ENCODE results near the gene IL18. TPM values are rescaled to one million over a fixed set of nuclear protein-coding genes. Genes with fewer than 3 reads are reported as not detected.

The IL18 gene
- polyA plus RNA-seq, 1 donor (not counting 4 experiments of a cell fraction or from before 2014, with no cell fraction given), result 205 TPM

GRCh38 chr11:112143597-112143996, 20.3 kb downstream of the IL18 start:
- H3K79me2 ChIP-seq (ENCODE audit: control insufficient read depth, insufficient read depth, low read length), result no peaks in the 10 kb centered on the region
- H3K4me2 ChIP-seq (ENCODE audit: control insufficient read depth, extremely low read depth, insufficient read depth, low read depth, low read length), result no peak overlapping the region
- dilution Hi-C loops (cut with MboI; ENCODE audit: extremely low pct_ligation_motif_present, low sequenced_read_pairs), result no loop called here
- no peaks in the 10 kb centered on the region for H3K27me3 ChIP-seq (ENCODE audit: control insufficient read depth, extremely low read depth, insufficient read depth, low read length)
- H3K9me1 ChIP-seq (ENCODE audit: control insufficient read depth, extremely low read depth, insufficient read depth, low read length), result no peaks in the 10 kb centered on the region
- H3K4me1 ChIP-seq (ENCODE audit: control insufficient read depth, extremely low read depth, insufficient read depth, low read length), result no peaks in the 10 kb centered on the region
- DNase-seq (ENCODE audit: low read depth, low spot score) (no peak), FAIRE-seq (no peak)
- H3K4me3 ChIP-seq (ENCODE audit: control insufficient read depth in 2 of 3, extremely low read depth in 1 of 3, insufficient read depth in 2 of 3, low read depth in 1 of 3, low read length in 3 of 3), result no peak overlapping the region
- peaks cover 16 to 19% of the 10 kb centered on the region in 2 experiments for H3K36me3 ChIP-seq (ENCODE audit: control insufficient read depth in 2 of 2, extremely low read depth in 1 of 2, insufficient read depth in 2 of 2, low read length in 2 of 2)
- no peaks in the 10 kb centered on the region for H3K9me3 ChIP-seq (ENCODE audit: control insufficient read depth, low read depth, low read length)
- H3K27ac ChIP-seq (ENCODE audit: control insufficient read depth, insufficient read depth, low read length), result no peak overlapping the region
- H2AFZ ChIP-seq (ENCODE audit: control insufficient read depth, low read length), result no peak overlapping the region
- TF ChIP-seq EZH2 (IDR thresholded peaks at IDR 0.05; ENCODE audit: low read length) (no peak), CTCF (optimal IDR thresholded peaks at IDR 0.05 in 1 of 3, IDR thresholded peaks at IDR 0.05 in 1 of 3, conservative IDR thresholded peaks at IDR 0.05 in 1 of 3; ENCODE audit: extremely low read depth in 1 of 3, insufficient read depth in 2 of 3, low read length in 3 of 3) (no peak)
- no peaks in the 10 kb centered on the region for H4K20me1 ChIP-seq (ENCODE audit: control insufficient read depth, extremely low read depth, insufficient read depth, low read length)
- H3K9ac ChIP-seq (ENCODE audit: control insufficient read depth, extremely low read depth, insufficient read depth, low read length), result no peak overlapping the region

- TF ChIP-seq CTCF (optimal IDR thresholded peaks at IDR 0.05 in 1 of 3, IDR thresholded peaks at IDR 0.05 in 1 of 3, conservative IDR thresholded peaks at IDR 0.05 in 1 of 3; ENCODE audit: extremely low read depth in 1 of 3, insufficient read depth in 2 of 3, low read length in 3 of 3), result no peak
- TF ChIP-seq EZH2 (IDR thresholded peaks at IDR 0.05; ENCODE audit: low read length), result no peak
Measured at GRCh38 chr11:112134473-112134872, 29.4 kb downstream of the IL18 start.

More at GRCh38 chr11:112134473-112134872, 29.4 kb downstream of the IL18 start:
- no peaks in the 10 kb centered on the region for H4K20me1 ChIP-seq (ENCODE audit: control insufficient read depth, extremely low read depth, insufficient read depth, low read length)
- no peaks in the 10 kb centered on the region for H3K36me3 ChIP-seq (ENCODE audit: control insufficient read depth in 2 of 2, extremely low read depth in 1 of 2, insufficient read depth in 2 of 2, low read length in 2 of 2)
- H3K4me2 ChIP-seq (ENCODE audit: control insufficient read depth, extremely low read depth, insufficient read depth, low read depth, low read length), result no peak overlapping the region
- H2AFZ ChIP-seq (ENCODE audit: control insufficient read depth, low read length), result no peak overlapping the region
- H3K9ac ChIP-seq (ENCODE audit: control insufficient read depth, extremely low read depth, insufficient read depth, low read length), result no peak overlapping the region
- H3K27ac ChIP-seq (ENCODE audit: control insufficient read depth, insufficient read depth, low read length), result no peak overlapping the region
- FAIRE-seq (no peak), DNase-seq (ENCODE audit: low read depth, low spot score) (no peak)
- no peaks in the 10 kb centered on the region for H3K9me3 ChIP-seq (ENCODE audit: control insufficient read depth, low read depth, low read length)
- dilution Hi-C loops (cut with MboI; ENCODE audit: extremely low pct_ligation_motif_present, low sequenced_read_pairs), result no loop called here
- H3K79me2 ChIP-seq (ENCODE audit: control insufficient read depth, insufficient read depth, low read length), result no peaks in the 10 kb centered on the region
- H3K9me1 ChIP-seq (ENCODE audit: control insufficient read depth, extremely low read depth, insufficient read depth, low read length), result no peaks in the 10 kb centered on the region
- peaks cover 17% of the 10 kb centered on the region for H3K4me1 ChIP-seq (ENCODE audit: control insufficient read depth, extremely low read depth, insufficient read depth, low read length)
- no peaks in the 10 kb centered on the region for H3K27me3 ChIP-seq (ENCODE audit: control insufficient read depth, extremely low read depth, insufficient read depth, low read length)
- H3K4me3 ChIP-seq (ENCODE audit: control insufficient read depth in 2 of 3, extremely low read depth in 1 of 3, insufficient read depth in 2 of 3, low read depth in 1 of 3, low read length in 3 of 3), result no peak overlapping the region
